ENCODE results near the gene FAM32A. TPM values are rescaled to one million over a fixed set of nuclear protein-coding genes. Genes with fewer than 3 reads are reported as not detected.
"Not testable (repeated sequence)": the region's sequence is repeated elsewhere in the genome, so short reads cannot be mapped to it uniquely, and the experiment has no call there.

Gene FAM32A
- total and polyA plus RNA-seq, 7 donors: 26.3 to 133 (median 44.2) TPM

GRCh38 chr19:16167055-16167454 is 18.2 kb upstream of the FAM32A start:
- Histone ChIP-seq H3K27ac (no peak overlapping the region), H3K36me3 (ENCODE audit: insufficient read depth in 1 of 2, low read depth in 1 of 2) (no peaks in the 10 kb centered on the region), H3K27me3 (ENCODE audit: insufficient read depth in 3 of 3, low read length in 2 of 3) (peaks cover 0 to 3% (median 0%) of the 10 kb centered on the region in 3 donors), H3K4me1 (no peaks in the 10 kb centered on the region), H3K9me3 (no peaks in the 10 kb centered on the region), H3K4me3 (no peak overlapping the region)
- ATAC-seq (no peak), DNase-seq (no peak)
- WGBS, 3 donors: 86 to 94% (median 87%) methylated on average over 5 of the region's 5 CpGs
- intact Hi-C loops (cut with DNase I): no loop called here
- TF ChIP-seq CTCF (IDR thresholded peaks at IDR 0.05): no peak

- no peak overlapping the region for H3K4me3 ChIP-seq
- DNase-seq (no peak), ATAC-seq (no peak)
- no peaks in the 10 kb centered on the region for H3K36me3 ChIP-seq (ENCODE audit: insufficient read depth in 1 of 2, low read depth in 1 of 2)
- intact Hi-C loops (cut with DNase I): no loop called here
- no peak for TF ChIP-seq CTCF (IDR thresholded peaks at IDR 0.05)
- no peaks in the 10 kb centered on the region for H3K9me3 ChIP-seq
- H3K27ac ChIP-seq: no peak overlapping the region
- 52 to 56% (median 53%) methylated on average over 2 of the region's 2 CpGs for WGBS, 3 donors
- H3K27me3 ChIP-seq (ENCODE audit: insufficient read depth in 3 of 3, low read length in 2 of 3): peaks cover 0 to 3% (median 0%) of the 10 kb centered on the region in 3 donors
- no peaks in the 10 kb centered on the region for H3K4me1 ChIP-seq
Measured at GRCh38 chr19:16168465-16169081, 16.6 kb upstream of the FAM32A start.

GRCh38 chr19:16170134-16170533 is 15.1 kb upstream of the FAM32A start:
- no peaks in the 10 kb centered on the region for H3K36me3 ChIP-seq (ENCODE audit: insufficient read depth in 1 of 2, low read depth in 1 of 2)
- H3K9me3 ChIP-seq: no peaks in the 10 kb centered on the region
- H3K27ac ChIP-seq: no peak overlapping the region
- TF ChIP-seq CTCF (IDR thresholded peaks at IDR 0.05): no peak
- WGBS, 3 donors: 74 to 87% (median 81%) methylated on average over 1 of the region's 1 CpG
- intact Hi-C loops (cut with DNase I): no loop called here
- no peak overlapping the region for H3K4me3 ChIP-seq
- H3K27me3 ChIP-seq (ENCODE audit: insufficient read depth in 3 of 3, low read length in 2 of 3): peaks cover 0 to 3% (median 0%) of the 10 kb centered on the region in 3 donors
- no peak for ATAC-seq
- no peaks in the 10 kb centered on the region for H3K4me1 ChIP-seq
- no peak for DNase-seq

- Histone ChIP-seq H3K4me1 (no peaks in the 10 kb centered on the region), H3K9me3 (no peaks in the 10 kb centered on the region), H3K4me3 (no peak overlapping the region), H3K36me3 (ENCODE audit: insufficient read depth in 1 of 2, low read depth in 1 of 2) (no peaks in the 10 kb centered on the region), H3K27me3 (ENCODE audit: insufficient read depth in 3 of 3, low read length in 2 of 3) (peaks cover 0 to 10% (median 0%) of the 10 kb centered on the region in 3 donors), H3K27ac (no peak overlapping the region)
- ATAC-seq (no peak), DNase-seq (no peak)
- TF ChIP-seq CTCF (IDR thresholded peaks at IDR 0.05): no peak
- WGBS, 3 donors: 42 to 53% (median 49%) methylated on average over 2 of the region's 2 CpGs
- intact Hi-C loops (cut with DNase I): no loop called here
Measured at GRCh38 chr19:16175954-16176353, 9.3 kb upstream of the FAM32A start.

- WGBS, 3 donors: 82 to 89% (median 86%) methylated on average over 5 of the region's 5 CpGs
Measured at GRCh38 chr19:16178866-16179265, 6.3 kb upstream of the FAM32A start.

More at GRCh38 chr19:16178866-16179265, 6.3 kb upstream of the FAM32A start:
- H3K4me1 ChIP-seq; H3K9me3 ChIP-seq; ATAC-seq; DNase-seq; intact Hi-C loops (cut with DNase I); H3K4me3 ChIP-seq; H3K27ac ChIP-seq; H3K36me3 ChIP-seq (ENCODE audit: insufficient read depth in 1 of 2, low read depth in 1 of 2): not testable (repeated sequence)
- H3K27me3 ChIP-seq (ENCODE audit: insufficient read depth in 3 of 3, low read length in 2 of 3): peaks cover 0 to 19% (median 0%) of the 10 kb centered on the region in 3 donors
